ENCODE data around the gene PAIP2B.
"Not testable (repeated sequence)": the region's sequence is repeated elsewhere in the genome, so short reads cannot be mapped to it uniquely, and the experiment has no call there.

The PAIP2B gene

DNA sequence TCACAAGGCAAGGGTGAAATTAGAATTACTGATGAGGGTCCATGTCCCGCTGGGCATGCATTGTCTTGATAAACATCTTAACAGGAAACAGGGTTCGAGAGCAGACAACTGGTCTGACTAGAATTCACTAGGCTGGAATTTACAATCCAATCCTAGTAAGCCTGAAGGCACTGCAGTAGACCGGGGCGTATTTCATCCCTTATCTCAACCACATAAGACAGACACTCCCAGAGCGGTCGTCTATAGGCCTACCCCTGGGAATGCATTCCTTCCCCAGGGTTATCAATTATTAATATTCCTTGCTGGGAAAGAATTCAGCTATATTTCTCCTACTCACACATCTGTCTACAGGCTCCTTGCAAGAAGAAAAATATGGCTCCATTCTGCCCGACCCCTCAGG, 6.2 kb upstream of the PAIP2B start:
- H3K27ac Mint-ChIP-seq; DNase-seq (ENCODE audit: low spot score in 2 of 2); H3K4me3 Mint-ChIP-seq; H3K9me3 Mint-ChIP-seq; H3K36me3 Mint-ChIP-seq; ATAC-seq; H3K4me1 Mint-ChIP-seq: not testable (repeated sequence)

- Mint-ChIP-seq H3K4me3 (peak overlapping the region; percentile 83), H3K4me1 (peaks cover 8% of the 10 kb centered on the region), H3K36me3 (peaks cover 8% of the 10 kb centered on the region), H3K9me3 (no peaks in the 10 kb centered on the region), H3K27ac (peak overlapping the region; percentile 48)
- DNase-seq (ENCODE audit: low spot score in 2 of 2) (no peak), ATAC-seq (peak; percentile 40)
These were observed 573 bp downstream of the PAIP2B start for GRCh38 chr2:71226096-71226964.

GRCh38 chr2:71224935-71225334, 2.0 kb downstream of the PAIP2B start:
- H3K27ac Mint-ChIP-seq, result no peak overlapping the region
- H3K4me1 Mint-ChIP-seq, result peaks cover 8% of the 10 kb centered on the region
- peaks cover 8% of the 10 kb centered on the region for H3K36me3 Mint-ChIP-seq
- no peaks in the 10 kb centered on the region for H3K9me3 Mint-ChIP-seq
- H3K4me3 Mint-ChIP-seq, result no peak overlapping the region
- DNase-seq (ENCODE audit: low spot score in 2 of 2) (no peak), ATAC-seq (no peak)

DNA sequence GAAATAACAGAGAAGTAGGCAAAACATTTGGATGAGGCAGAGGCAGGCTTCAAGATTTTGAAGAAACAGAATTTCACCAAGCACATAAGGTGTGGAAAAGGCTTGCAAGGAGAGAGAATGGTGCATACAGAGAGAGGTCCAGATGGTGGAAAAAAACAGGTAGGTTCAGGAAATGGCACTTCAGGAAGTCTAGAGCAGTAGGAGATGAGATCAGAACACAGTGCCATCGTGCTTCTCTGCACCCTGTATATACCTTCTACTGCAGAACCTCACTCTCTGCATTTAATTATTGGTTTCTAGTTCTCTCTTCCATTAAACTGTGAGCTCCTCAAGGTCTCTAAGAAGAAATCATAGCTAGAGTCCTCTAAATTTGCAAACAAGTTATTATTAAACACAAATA, 2.4 kb downstream of the PAIP2B start:
- DNase-seq (ENCODE audit: low spot score in 2 of 2) (no peak), ATAC-seq (no peak)
- H3K4me3 Mint-ChIP-seq, result no peak overlapping the region
- no peaks in the 10 kb centered on the region for H3K9me3 Mint-ChIP-seq
- H3K4me1 Mint-ChIP-seq, result peaks cover 8% of the 10 kb centered on the region
- no peak overlapping the region for H3K27ac Mint-ChIP-seq
- H3K36me3 Mint-ChIP-seq, result peaks cover 8% of the 10 kb centered on the region

- Mint-ChIP-seq H3K27ac (no peak overlapping the region), H3K36me3 (peaks cover 8% of the 10 kb centered on the region), H3K4me1 (peaks cover 8% of the 10 kb centered on the region), H3K9me3 (no peaks in the 10 kb centered on the region), H3K4me3 (no peak overlapping the region)
- DNase-seq (ENCODE audit: low spot score in 2 of 2) (no peak), ATAC-seq (no peak)
These were observed 3.1 kb downstream of the PAIP2B start for GRCh38 chr2:71223767-71224333.

- no peaks in the 10 kb centered on the region for H3K4me1 Mint-ChIP-seq
- no peak overlapping the region for H3K4me3 Mint-ChIP-seq
- no peak for ATAC-seq
- no peaks in the 10 kb centered on the region for H3K9me3 Mint-ChIP-seq
- no peak overlapping the region for H3K27ac Mint-ChIP-seq
- DNase-seq (ENCODE audit: low spot score in 2 of 2), result no peak
- H3K36me3 Mint-ChIP-seq, result no peaks in the 10 kb centered on the region
These were observed 6.2 kb downstream of the PAIP2B start for GRCh38 chr2:71220743-71221142.

DNA sequence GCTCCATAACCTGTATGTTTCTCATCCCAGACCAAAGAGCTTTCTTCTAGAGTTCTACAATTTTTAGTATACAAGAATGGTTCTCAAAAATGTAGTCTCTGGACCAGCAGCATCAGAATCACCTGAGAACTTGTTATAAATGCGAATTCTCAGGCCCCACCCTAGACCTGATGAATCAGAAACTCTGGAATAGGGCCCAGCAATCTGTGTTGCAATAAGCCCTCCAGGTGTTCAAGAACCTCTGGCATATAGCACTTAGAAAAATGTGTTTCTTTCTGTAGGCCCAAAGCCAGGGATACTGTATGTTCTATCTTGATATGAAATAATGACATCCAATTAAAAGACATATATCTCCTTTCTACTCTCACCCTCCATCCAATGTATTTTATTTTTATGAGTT, 10.4 kb downstream of the PAIP2B start:
- Mint-ChIP-seq H3K9me3 (no peaks in the 10 kb centered on the region), H3K27ac (no peak overlapping the region), H3K4me3 (no peak overlapping the region), H3K4me1 (no peaks in the 10 kb centered on the region), H3K36me3 (no peaks in the 10 kb centered on the region)
- ATAC-seq, result no peak
- DNase-seq (ENCODE audit: low spot score in 2 of 2), result no peak

DNA sequence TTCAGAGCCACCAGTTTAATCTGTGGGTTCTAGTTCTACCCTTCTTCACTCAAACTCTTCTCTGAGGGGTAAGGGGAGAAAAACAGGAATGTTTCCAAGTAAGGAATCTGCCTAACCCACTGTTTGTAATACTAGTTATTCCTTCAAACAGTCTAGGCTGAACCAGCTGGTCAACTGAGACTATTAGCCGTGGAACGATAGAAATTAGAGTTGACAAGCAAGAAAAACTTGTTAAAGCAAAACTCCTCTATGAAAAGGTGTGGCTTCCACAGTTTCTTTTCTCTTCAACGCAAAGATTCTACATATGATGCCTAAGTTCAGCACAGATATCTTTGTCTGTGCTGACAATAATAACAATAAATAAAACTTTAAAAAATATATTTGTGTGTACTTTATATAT, 11.5 kb downstream of the PAIP2B start:
- H3K9me3 Mint-ChIP-seq, result no peaks in the 10 kb centered on the region

GRCh38 chr2:71212336-71212735, 14.6 kb downstream of the PAIP2B start:
- ATAC-seq (no peak), DNase-seq (ENCODE audit: low spot score in 2 of 2) (no peak)
- Mint-ChIP-seq H3K4me3 (no peak overlapping the region), H3K9me3 (no peaks in the 10 kb centered on the region), H3K27ac (no peak overlapping the region), H3K4me1 (no peaks in the 10 kb centered on the region), H3K36me3 (peaks cover 4% of the 10 kb centered on the region)

More for the DNA sequence above, 11.5 kb downstream of the PAIP2B start:
- H3K4me1 Mint-ChIP-seq, result no peaks in the 10 kb centered on the region
- H3K36me3 Mint-ChIP-seq, result no peaks in the 10 kb centered on the region
- no peak overlapping the region for H3K27ac Mint-ChIP-seq
- no peak overlapping the region for H3K4me3 Mint-ChIP-seq
- ATAC-seq (no peak), DNase-seq (ENCODE audit: low spot score in 2 of 2) (no peak)

GRCh38 chr2:71210292-71210691, 16.6 kb downstream of the PAIP2B start:
- Mint-ChIP-seq H3K27ac (no peak overlapping the region), H3K4me1 (no peaks in the 10 kb centered on the region), H3K9me3 (no peaks in the 10 kb centered on the region), H3K36me3 (peaks cover 4% of the 10 kb centered on the region), H3K4me3 (no peak overlapping the region)
- no peak for ATAC-seq
- DNase-seq (ENCODE audit: low spot score in 2 of 2), result no peak

DNA sequence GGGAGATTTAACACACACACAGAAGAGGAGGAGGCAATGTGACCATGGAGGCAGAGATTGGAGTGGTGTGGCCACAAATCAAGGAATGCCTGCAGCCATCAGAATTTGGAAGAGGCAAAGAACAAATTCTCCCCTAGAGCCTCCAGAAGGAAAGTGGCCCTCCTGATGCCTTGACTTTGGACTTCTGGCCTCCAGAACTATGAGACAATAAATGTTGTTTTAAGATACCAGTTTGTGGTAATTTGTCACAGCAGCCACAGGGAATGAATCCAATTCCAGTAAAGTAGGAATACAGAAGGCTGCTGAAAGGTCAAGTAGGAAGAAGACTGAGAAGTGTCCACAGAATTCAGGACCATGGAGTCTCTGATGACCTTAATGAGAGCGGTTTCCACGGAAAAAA, 18.1 kb downstream of the PAIP2B start:
- H3K27ac Mint-ChIP-seq, result no peak overlapping the region

DNA sequence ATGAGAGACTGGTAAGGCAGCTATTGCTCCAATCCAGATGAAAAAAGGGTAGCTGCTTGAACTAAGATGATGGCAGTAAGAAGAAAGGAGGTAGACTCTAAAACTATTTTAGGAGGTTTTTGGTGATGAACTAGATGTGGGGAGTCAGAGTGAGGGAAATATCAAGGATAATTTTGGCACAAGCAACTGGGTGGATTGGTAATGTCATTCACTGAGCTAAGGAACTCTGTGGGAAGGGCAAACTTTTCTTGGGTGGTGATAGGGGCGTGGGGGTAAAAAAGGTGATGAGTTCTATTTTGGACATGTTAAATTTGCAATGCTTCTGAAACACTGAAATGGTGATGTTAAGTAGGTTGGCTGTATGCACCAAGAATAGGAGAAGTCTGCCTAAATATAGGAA, 19.3 kb downstream of the PAIP2B start:
- no peak for DNase-seq (ENCODE audit: low spot score in 2 of 2)
- no peaks in the 10 kb centered on the region for H3K9me3 Mint-ChIP-seq
- H3K4me3 Mint-ChIP-seq, result no peak overlapping the region
- no peak overlapping the region for H3K27ac Mint-ChIP-seq
- no peak for ATAC-seq
- H3K36me3 Mint-ChIP-seq, result peaks cover 4% of the 10 kb centered on the region
- H3K4me1 Mint-ChIP-seq, result no peaks in the 10 kb centered on the region

More for the DNA sequence above, 18.1 kb downstream of the PAIP2B start:
- Mint-ChIP-seq H3K36me3 (peaks cover 4% of the 10 kb centered on the region), H3K9me3 (no peaks in the 10 kb centered on the region), H3K4me3 (no peak overlapping the region), H3K4me1 (no peaks in the 10 kb centered on the region)
- no peak for DNase-seq (ENCODE audit: low spot score in 2 of 2)
- ATAC-seq, result no peak

DNA sequence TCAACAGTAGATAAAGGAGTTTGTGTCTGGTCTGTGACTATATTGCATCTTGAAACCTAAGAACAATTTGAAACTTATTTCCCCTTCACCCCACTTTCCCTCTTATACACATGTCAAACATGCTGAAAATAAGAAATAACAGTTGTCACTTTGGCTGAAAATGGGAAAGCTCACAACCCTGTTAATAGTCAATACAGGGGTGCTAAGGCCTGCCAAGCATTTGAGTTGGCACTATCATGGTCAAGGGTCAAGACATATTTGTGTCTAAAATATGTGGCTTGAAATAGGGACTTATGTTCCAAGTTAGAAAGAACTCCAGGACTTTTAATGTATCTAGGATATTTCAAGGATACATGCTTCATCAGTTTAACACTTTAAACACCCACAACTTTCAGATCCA, 20.6 kb downstream of the PAIP2B start:
- no peak overlapping the region for H3K27ac Mint-ChIP-seq
- ATAC-seq (no peak), DNase-seq (ENCODE audit: low spot score in 2 of 2) (no peak)
- H3K4me3 Mint-ChIP-seq, result no peak overlapping the region
- no peaks in the 10 kb centered on the region for H3K4me1 Mint-ChIP-seq
- H3K9me3 Mint-ChIP-seq, result no peaks in the 10 kb centered on the region
- peaks cover 4% of the 10 kb centered on the region for H3K36me3 Mint-ChIP-seq

DNA sequence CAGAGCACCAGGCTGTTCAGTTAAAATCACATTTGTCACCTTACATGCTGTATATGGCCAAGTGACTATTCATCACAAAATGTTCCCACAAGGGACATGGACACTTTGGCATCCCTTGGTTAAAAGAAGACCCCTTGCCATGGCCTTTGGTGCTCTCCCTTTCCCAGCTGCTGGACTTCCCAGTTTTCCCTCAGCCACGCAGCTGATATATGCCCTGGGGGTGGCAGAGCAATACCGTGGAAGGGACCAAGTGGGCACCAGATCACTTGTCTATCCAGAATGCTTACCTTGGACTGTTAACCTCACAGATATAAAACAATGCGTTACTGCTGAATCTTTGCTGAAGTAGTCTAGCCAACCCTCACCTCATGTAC, 35.3 kb downstream of the PAIP2B start:
- Mint-ChIP-seq H3K4me3 (no peak overlapping the region), H3K4me1 (no peaks in the 10 kb centered on the region), H3K27ac (no peak overlapping the region), H3K36me3 (no peaks in the 10 kb centered on the region), H3K9me3 (peaks cover 3% of the 10 kb centered on the region)
- no peak for DNase-seq (ENCODE audit: low spot score in 2 of 2)
- no peak for ATAC-seq

DNA sequence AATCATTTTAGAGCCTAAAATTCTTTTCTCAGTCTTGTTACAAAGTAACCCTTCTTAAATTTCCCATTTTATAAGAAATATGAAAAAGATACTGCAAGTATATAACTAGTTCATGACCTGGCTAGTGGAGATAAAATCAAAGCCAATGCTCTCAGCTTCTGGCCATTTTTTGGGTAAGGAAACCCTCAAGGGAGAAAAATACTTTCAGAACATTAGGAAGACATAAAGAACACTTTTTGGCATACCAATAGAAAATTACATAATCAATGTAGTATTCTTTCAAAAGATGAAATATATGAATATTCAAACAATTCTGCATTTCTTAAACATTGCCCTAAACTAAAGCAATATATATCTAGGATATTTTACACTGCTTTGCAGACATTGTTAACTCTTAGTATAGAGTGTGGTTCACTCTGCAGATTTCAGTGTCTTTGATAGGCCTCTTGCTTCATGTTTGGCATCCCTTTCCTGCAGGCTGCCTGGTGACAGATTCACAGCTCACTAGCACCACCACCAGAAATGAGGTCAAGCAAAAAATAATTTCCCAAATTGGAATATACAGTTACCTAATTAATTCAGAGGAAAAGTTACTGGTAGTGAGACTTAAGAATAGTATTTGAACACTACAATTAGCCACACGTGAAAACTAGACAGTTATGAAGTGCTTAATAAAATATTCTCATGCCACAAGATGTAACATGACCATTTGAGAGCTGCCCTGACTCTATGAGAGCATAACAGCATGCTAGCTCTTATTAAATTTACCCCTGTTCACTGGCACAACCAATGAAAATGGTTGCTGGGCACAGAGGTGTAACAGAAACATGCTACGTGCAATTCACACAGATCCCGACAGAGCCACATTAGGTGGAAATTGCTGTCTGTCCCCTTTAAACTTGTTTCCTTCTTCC, 36.0 kb downstream of the PAIP2B start:
- Mint-ChIP-seq H3K4me1 (no peaks in the 10 kb centered on the region), H3K4me3 (no peak overlapping the region), H3K9me3 (peaks cover 1% of the 10 kb centered on the region), H3K36me3 (no peaks in the 10 kb centered on the region), H3K27ac (no peak overlapping the region)
- ATAC-seq (no peak), DNase-seq (ENCODE audit: low spot score in 2 of 2) (no peak)

Data from stimulated activated effector memory CD8-positive, alpha-beta T cell treated with anti-CD3 and anti-CD28 coated beads, Interleukin-12 subunit alpha, Interleukin-12 subunit beta, amount 100 ng/mL, for 72 hours (primary cell).